HCT116 (cell line): ENCODE data around the gene TNN. TPM values are rescaled to one million over a fixed set of nuclear protein-coding genes. Genes with fewer than 3 reads are reported as not detected.
"Not testable (repeated sequence)": the region's sequence is repeated elsewhere in the genome, so short reads cannot be mapped to it uniquely, and the experiment has no call there.

Source experiments
- ATAC-seq: fragments of 200-7000 bp; cut with Tn5 transposase; 2 replicates; pipeline ENCODE4 v1.9.1; 2020; ENCODE audit warnings: mild to moderate bottlenecking, moderate library complexity
- BruUV-seq: library from RNA; stranded (reverse); fragments of 400-500 nt; replicated peaks from 2 replicates; lab custom pipeline; 2021; lab: Mats Ljungman, UMichigan
- CTCF ChIA-PET: fragments of 300-600 bp; sonication (Branson Sonifier 250); formaldehyde crosslinking; loops from one replicate; lab custom pipeline; 2021; ENCODE audit warnings: antibody characterized with exemption; lab: Charles Lee
- POLR2A ChIA-PET: fragments of 300-600, 350-600 bp; sonication (Branson Sonifier 250); formaldehyde crosslinking; loops from one replicate; lab custom pipeline; 2021; ENCODE audit warnings: antibody characterized with exemption; lab: Charles Lee
- RAD21 ChIA-PET, 2 experiments: fragments of 300-600 bp; sonication (Branson Sonifier 250); formaldehyde crosslinking; loops; one replicate each; lab custom pipeline; 2023; ENCODE audit warnings: low total read pairs in 2 of 2; ENCODE audit not compliant: uncharacterized antibody in 2 of 2, unreplicated experiment in 2 of 2, low non-redundant PET in 1 of 2; lab: Charles Lee
- DNase-seq: peaks from one replicate; pipeline ENCODE4 v3.0.0-alpha.2; 2010; ENCODE audit warnings: low read depth, low spot score
- H2AFZ ChIP-seq: fragments of 200-600 bp; shearing (Covaris generic), sonication (generic); 2 replicates; pipeline ENCODE4 v1.6.1; 2017; ENCODE audit warnings: low read depth, mixed run types, mixed read lengths, antibody characterized with exemption, low read length; ENCODE audit not compliant: poor library complexity, severe bottlenecking
- H3K27ac ChIP-seq: 2 replicates; pipeline ENCODE4 v1.5.1; 2012; ENCODE audit warnings: low read depth, low read length
- H3K27me3 ChIP-seq: fragments of 200-600 bp; sonication (generic); 2 replicates; pipeline ENCODE4 v1.6.1; 2016; ENCODE audit warnings: mixed run types, low read length, mixed read lengths; ENCODE audit not compliant: insufficient read depth
- H3K36me3 ChIP-seq, 2 experiments: fragments of 200-500 bp in 1 of 2; fragments of 200-600 bp in 1 of 2; sonication (Bioruptor generic) in 1 of 2; sonication (generic) in 1 of 2; 2 replicates each; pipeline versions ENCODE4 v1.5.1 to v1.6.1; 2014 to 2016; ENCODE audit warnings: low read length in 2 of 2, inconsistent platforms in 1 of 2, mixed read lengths in 1 of 2, mixed run types in 1 of 2; ENCODE audit not compliant: insufficient read depth in 2 of 2, control insufficient read depth in 1 of 2
- H3K4me1 ChIP-seq, 2 experiments: fragments of 200-600 bp in 1 of 2; sonication (generic) in 1 of 2; 2 replicates each; pipeline versions ENCODE4 v1.5.1 to v1.6.1; 2012 to 2017; ENCODE audit warnings: low read length in 2 of 2, inconsistent platforms in 1 of 2, mild to moderate bottlenecking in 1 of 2, mixed read lengths in 1 of 2, mixed run types in 1 of 2, moderate library complexity in 1 of 2; ENCODE audit not compliant: insufficient read depth in 2 of 2, control insufficient read depth in 1 of 2
- H3K4me2 ChIP-seq: fragments of 200-600 bp; sonication (generic); 2 replicates; pipeline ENCODE4 v1.6.1; 2017; ENCODE audit warnings: mixed run types, low read length, mixed read lengths
- H3K4me3 ChIP-seq, 2 experiments: fragments of 200-600 bp in 1 of 2; sonication (generic) in 1 of 2; replicated peaks in 1 of 2; 2 replicates each; pipeline ENCODE4 v1.5.1; 2011 to 2016; ENCODE audit warnings: low read length in 2 of 2, control low read depth in 1 of 2, low read depth in 1 of 2, mild to moderate bottlenecking in 1 of 2, mixed read lengths in 1 of 2, mixed run types in 1 of 2
- H3K79me2 ChIP-seq: fragments of 200-600 bp; sonication (generic); 2 replicates; pipeline ENCODE4 v1.6.1; 2017; ENCODE audit warnings: mild to moderate bottlenecking, mixed run types, low read length, moderate library complexity, mixed read lengths; ENCODE audit not compliant: insufficient read depth
- H3K9ac ChIP-seq: fragments of 200-600 bp; sonication (generic); 2 replicates; pipeline ENCODE4 v1.6.1; 2016; ENCODE audit warnings: low read length, mixed read lengths
- H3K9me2 ChIP-seq: fragments of 200-600 bp; sonication (generic), shearing (Covaris generic); 2 replicates; pipeline ENCODE4 v1.6.1; 2017; ENCODE audit warnings: mixed run types, mild to moderate bottlenecking, moderate library complexity; ENCODE audit not compliant: insufficient read depth
- H3K9me3 ChIP-seq, 2 experiments: fragments of 200-500 bp in 1 of 2; fragments of 200-600 bp in 1 of 2; sonication (Bioruptor generic) in 1 of 2; sonication (generic) in 1 of 2; 2 replicates each; pipeline ENCODE4 v1.6.1; 2014 to 2017; ENCODE audit warnings: low read length in 2 of 2, mixed read lengths in 2 of 2, inconsistent platforms in 1 of 2, low read depth in 1 of 2, mild to moderate bottlenecking in 1 of 2, mixed run types in 1 of 2, moderate library complexity in 1 of 2; ENCODE audit not compliant: control insufficient read depth in 1 of 2, insufficient read depth in 1 of 2
- H4K20me1 ChIP-seq: fragments of 200-600 bp; sonication (generic), shearing (Covaris generic); 2 replicates; pipeline ENCODE4 v1.6.1; 2017; ENCODE audit warnings: mixed run types, mild to moderate bottlenecking, moderate library complexity; ENCODE audit not compliant: insufficient read depth
- CBX3 ChIP-seq: IDR thresholded peaks from 2 replicates; pipeline ENCODE4 v1.6.1; 2012; ENCODE audit warnings: low read depth
- CEBPB ChIP-seq: IDR thresholded peaks from 2 replicates; pipeline ENCODE4 v1.6.1; 2012; ENCODE audit warnings: low read depth
- EZH2 ChIP-seq: fragments of 200-600 bp; sonication (generic); IDR thresholded peaks from 2 replicates; pipeline ENCODE4 v1.6.1; 2017; ENCODE audit warnings: antibody characterized with exemption, mixed run types
- FOSL1 ChIP-seq: IDR thresholded peaks from 2 replicates; pipeline ENCODE4 v1.6.1; 2012; ENCODE audit warnings: low read depth
- JUND ChIP-seq: IDR thresholded peaks from 2 replicates; pipeline ENCODE4 v1.6.1; 2012
- SP1 ChIP-seq: IDR thresholded peaks from 2 replicates; pipeline ENCODE4 v1.6.1; 2012; ENCODE audit warnings: low read depth
- SRF ChIP-seq: IDR thresholded peaks from 2 replicates; pipeline ENCODE4 v1.6.1; 2012; ENCODE audit warnings: low read depth
- YY1 ChIP-seq: IDR thresholded peaks from 2 replicates; pipeline ENCODE4 v1.6.1; 2011; ENCODE audit warnings: low read length, low read depth, moderate library complexity, mild to moderate bottlenecking; ENCODE audit not compliant: insufficient replicate concordance; ENCODE audit errors: extremely low read depth
- intact Hi-C: fragments of 100-400 bp; cut with micrococcal nuclease; formaldehyde crosslinking; loops from 2 replicates; pipeline ENCODE4 v1.10.0; 2022
- total RNA-seq: library from RNA; stranded (reverse); gene quantifications from one replicate; pipeline ENCODE4 v1.2.1, GENCODE V29; 2021; ENCODE audit not compliant: unreplicated experiment
- TF ChIP-seq, protein P1 (sequence below): IDR thresholded peaks from 2 replicates; pipeline ENCODE4 v1.6.1; 2011; ENCODE audit warnings: mild to moderate bottlenecking, low read length, moderate library complexity; ENCODE audit not compliant: insufficient replicate concordance; ENCODE audit errors: extremely low read depth
- TF ChIP-seq, protein P2 (sequence below), 3 experiments: fragments of 200-600 bp in 1 of 3; sonication (generic) in 1 of 3; IDR thresholded peaks in 2 of 3; conservative IDR thresholded peaks in 1 of 3; 2 replicates each; pipeline ENCODE4 v1.5.1; 2012 to 2017; ENCODE audit warnings: low read depth in 2 of 3, low read length in 2 of 3, antibody characterized with exemption in 1 of 3, borderline replicate concordance in 1 of 3, control low read depth in 1 of 3, mild to moderate bottlenecking in 1 of 3, mixed read lengths in 1 of 3, mixed run types in 1 of 3, moderate library complexity in 1 of 3; ENCODE audit not compliant: insufficient read depth in 1 of 3
- TF ChIP-seq, protein P3 (sequence below): IDR thresholded peaks from 2 replicates; pipeline ENCODE4 v1.6.1; 2012; ENCODE audit warnings: low read depth

Gene TNN
- total RNA-seq, 1 experiment from 2014 or later = not detected

DNA sequence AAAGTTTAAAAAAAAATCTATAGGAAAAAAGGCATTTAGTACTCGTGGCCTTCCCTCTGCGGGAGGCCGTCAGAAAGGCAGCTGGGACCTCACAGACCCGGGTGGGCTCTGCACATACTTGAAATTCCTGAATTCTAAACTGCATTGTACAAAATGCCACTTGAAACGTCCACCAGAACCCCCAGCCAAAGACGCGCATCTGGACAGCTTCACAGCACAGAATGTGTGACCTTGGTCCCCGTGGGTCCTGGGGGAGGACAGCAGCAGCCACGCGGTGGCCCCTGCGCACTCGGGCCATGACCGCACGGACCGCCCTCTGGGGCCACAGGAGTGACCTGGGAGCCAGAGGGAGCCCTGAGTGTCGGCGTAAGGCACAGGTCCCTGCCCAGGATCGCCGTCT is 23.8 kb upstream of the TNN start:
- Histone ChIP-seq H3K9me3 (no peaks in the 10 kb centered on the region), H3K4me2 (no peak overlapping the region), H3K36me3 (no peaks in the 10 kb centered on the region), H4K20me1 (no peaks in the 10 kb centered on the region), H3K27ac (no peak overlapping the region), H3K4me1 (no peaks in the 10 kb centered on the region), H3K9me2 (no peaks in the 10 kb centered on the region), H2AFZ (no peak overlapping the region), H3K79me2 (no peaks in the 10 kb centered on the region)
- ChIA-PET POLR2A (no interaction called here), RAD21 (no interaction called here), CTCF (no interaction called here)
- no TSS peak for BruUV-seq
- no peak for DNase-seq
- no peak for TF ChIP-seq FOSL1
- TF ChIP-seq, protein P1, sequence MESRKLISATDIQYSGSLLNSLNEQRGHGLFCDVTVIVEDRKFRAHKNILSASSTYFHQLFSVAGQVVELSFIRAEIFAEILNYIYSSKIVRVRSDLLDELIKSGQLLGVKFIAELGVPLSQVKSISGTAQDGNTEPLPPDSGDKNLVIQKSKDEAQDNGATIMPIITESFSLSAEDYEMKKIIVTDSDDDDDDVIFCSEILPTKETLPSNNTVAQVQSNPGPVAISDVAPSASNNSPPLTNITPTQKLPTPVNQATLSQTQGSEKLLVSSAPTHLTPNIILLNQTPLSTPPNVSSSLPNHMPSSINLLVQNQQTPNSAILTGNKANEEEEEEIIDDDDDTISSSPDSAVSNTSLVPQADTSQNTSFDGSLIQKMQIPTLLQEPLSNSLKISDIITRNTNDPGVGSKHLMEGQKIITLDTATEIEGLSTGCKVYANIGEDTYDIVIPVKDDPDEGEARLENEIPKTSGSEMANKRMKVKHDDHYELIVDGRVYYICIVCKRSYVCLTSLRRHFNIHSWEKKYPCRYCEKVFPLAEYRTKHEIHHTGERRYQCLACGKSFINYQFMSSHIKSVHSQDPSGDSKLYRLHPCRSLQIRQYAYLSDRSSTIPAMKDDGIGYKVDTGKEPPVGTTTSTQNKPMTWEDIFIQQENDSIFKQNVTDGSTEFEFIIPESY = no peak
- no peak for TF ChIP-seq CEBPB
- TF ChIP-seq EZH2 = no peak
- no peak for TF ChIP-seq YY1
- TF ChIP-seq SP1 = no peak
- TF ChIP-seq CBX3 = no peak
- TF ChIP-seq, protein P2, sequence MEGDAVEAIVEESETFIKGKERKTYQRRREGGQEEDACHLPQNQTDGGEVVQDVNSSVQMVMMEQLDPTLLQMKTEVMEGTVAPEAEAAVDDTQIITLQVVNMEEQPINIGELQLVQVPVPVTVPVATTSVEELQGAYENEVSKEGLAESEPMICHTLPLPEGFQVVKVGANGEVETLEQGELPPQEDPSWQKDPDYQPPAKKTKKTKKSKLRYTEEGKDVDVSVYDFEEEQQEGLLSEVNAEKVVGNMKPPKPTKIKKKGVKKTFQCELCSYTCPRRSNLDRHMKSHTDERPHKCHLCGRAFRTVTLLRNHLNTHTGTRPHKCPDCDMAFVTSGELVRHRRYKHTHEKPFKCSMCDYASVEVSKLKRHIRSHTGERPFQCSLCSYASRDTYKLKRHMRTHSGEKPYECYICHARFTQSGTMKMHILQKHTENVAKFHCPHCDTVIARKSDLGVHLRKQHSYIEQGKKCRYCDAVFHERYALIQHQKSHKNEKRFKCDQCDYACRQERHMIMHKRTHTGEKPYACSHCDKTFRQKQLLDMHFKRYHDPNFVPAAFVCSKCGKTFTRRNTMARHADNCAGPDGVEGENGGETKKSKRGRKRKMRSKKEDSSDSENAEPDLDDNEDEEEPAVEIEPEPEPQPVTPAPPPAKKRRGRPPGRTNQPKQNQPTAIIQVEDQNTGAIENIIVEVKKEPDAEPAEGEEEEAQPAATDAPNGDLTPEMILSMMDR (IDR thresholded peaks at IDR 0.05 in 2 of 3, conservative IDR thresholded peaks at IDR 0.05 in 1 of 3; ENCODE audit: borderline replicate concordance in 1 of 3, insufficient read depth in 1 of 3, low read depth in 2 of 3, low read length in 2 of 3) = no peak
- TF ChIP-seq, protein P3, sequence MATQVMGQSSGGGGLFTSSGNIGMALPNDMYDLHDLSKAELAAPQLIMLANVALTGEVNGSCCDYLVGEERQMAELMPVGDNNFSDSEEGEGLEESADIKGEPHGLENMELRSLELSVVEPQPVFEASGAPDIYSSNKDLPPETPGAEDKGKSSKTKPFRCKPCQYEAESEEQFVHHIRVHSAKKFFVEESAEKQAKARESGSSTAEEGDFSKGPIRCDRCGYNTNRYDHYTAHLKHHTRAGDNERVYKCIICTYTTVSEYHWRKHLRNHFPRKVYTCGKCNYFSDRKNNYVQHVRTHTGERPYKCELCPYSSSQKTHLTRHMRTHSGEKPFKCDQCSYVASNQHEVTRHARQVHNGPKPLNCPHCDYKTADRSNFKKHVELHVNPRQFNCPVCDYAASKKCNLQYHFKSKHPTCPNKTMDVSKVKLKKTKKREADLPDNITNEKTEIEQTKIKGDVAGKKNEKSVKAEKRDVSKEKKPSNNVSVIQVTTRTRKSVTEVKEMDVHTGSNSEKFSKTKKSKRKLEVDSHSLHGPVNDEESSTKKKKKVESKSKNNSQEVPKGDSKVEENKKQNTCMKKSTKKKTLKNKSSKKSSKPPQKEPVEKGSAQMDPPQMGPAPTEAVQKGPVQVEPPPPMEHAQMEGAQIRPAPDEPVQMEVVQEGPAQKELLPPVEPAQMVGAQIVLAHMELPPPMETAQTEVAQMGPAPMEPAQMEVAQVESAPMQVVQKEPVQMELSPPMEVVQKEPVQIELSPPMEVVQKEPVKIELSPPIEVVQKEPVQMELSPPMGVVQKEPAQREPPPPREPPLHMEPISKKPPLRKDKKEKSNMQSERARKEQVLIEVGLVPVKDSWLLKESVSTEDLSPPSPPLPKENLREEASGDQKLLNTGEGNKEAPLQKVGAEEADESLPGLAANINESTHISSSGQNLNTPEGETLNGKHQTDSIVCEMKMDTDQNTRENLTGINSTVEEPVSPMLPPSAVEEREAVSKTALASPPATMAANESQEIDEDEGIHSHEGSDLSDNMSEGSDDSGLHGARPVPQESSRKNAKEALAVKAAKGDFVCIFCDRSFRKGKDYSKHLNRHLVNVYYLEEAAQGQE = no peak
- no peak for TF ChIP-seq SRF
- no peak for TF ChIP-seq JUND
- TF ChIP-seq, all 23 proteins: peak for 0
- Histone ChIP-seq H3K27me3 (peaks cover 2% of the 10 kb centered on the region; the same call in 1 of the 2 replicates), H3K9ac (no peak overlapping the region), H3K4me3 (no peak overlapping the region)
- ATAC-seq = no peak
- intact Hi-C loops = no loop called here

GRCh38 chr1:175044591-175044990 is 23.0 kb upstream of the TNN start:
- H3K9ac ChIP-seq, POLR2A ChIA-PET, H3K4me3 ChIP-seq, H3K9me2 ChIP-seq, H4K20me1 ChIP-seq, CTCF ChIA-PET, H3K9me3 ChIP-seq, ATAC-seq, DNase-seq, RAD21 ChIA-PET, H3K79me2 ChIP-seq, H3K27ac ChIP-seq, intact Hi-C loops, H3K36me3 ChIP-seq, H3K4me1 ChIP-seq, H3K4me2 ChIP-seq, H2AFZ ChIP-seq, H3K27me3 ChIP-seq, BruUV-seq: not testable (repeated sequence)
